ENCODE results near the gene CCIN.

The CCIN gene

GRCh38 chr9:36192196-36192595, 23.0 kb downstream of the CCIN start:
- no peak for DNase-seq

DNA sequence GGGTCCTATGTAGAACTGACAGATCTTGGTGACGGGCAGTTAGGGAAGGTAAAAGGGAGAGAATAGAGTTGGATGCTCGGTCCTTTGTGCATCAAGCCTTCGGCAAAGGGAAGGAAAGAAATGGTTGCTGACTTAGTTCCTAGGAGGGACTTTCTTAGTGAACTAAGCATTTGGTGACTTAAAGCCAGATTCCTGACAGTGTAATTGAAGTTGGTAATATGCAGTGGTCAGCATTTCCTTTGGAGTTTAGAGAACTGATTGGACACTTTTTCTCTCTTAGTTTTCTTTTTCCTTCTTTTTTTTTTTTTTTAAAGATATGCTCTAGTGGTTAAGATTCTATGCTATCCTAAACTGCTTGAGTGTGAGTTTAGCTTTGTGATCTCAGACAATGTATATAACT, 23.8 kb downstream of the CCIN start:
- no peak for DNase-seq

DNA sequence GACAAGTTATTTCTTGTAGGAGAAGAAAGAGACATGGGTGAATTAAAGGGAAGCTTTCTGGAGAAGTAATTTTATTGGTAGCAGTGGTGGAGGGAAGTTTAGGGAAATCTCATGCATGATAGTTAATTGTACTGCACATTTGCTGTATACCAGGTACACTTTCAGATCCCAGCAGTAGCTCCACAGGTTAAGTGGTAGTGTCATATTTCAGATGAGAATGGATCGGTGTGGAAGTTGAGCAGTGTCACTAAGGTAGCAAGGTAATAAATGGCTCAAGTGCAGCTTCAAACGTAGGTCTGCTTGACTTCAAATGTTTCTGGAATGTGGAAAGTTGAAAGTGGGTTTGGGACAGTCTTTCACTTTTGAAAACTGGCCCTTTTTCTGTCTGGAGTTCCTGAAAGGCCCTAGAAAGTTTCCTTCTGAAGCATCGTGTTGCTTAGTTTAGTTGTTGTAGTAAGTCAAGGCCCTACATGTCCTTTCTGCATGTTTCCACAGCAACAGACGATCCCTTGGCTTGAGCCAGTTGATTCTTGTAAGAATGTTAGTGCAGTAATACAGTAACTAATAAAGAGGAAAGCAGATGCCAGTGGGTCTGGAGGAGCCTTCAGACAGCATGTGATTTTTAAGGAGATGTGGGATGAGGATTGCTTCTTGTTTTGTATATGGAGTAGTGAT, 25.3 kb downstream of the CCIN start:
- DNase-seq: no peak

DNA sequence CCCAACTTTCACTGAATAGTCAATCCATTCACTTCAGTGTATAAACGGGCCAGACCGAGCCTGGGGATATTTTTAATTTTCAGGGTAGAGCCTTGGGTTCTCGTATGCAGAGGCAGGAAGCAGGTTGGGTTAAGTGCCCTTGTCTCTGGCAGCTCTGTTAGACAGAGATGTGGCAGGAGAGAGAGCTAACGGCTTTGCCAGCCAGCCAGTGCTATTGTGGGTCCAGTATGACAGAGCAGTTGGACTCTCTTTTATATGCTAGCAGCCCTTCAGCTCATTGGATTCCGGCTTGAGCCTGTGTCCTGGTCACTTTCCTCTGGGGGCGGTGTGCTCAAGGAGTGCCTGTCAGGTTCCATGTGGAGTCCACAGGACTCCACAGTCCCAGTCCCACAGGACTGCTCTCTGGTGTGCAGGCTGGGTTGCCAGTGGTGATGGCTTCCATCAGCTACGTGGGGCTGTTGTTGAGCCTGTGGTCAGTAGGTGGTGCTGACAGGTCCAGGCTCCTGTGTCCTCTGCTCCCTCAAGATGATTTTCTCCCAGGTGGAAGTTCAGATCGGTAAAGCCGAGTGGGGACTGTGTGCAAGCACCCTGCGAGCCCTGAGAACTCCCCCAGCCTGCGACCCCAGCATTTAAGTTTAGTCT, 35.8 kb downstream of the CCIN start:
- no peak for DNase-seq

- no peak for DNase-seq
Observed at GRCh38 chr9:36207016-36207415, 37.8 kb downstream of the CCIN start.

DNA sequence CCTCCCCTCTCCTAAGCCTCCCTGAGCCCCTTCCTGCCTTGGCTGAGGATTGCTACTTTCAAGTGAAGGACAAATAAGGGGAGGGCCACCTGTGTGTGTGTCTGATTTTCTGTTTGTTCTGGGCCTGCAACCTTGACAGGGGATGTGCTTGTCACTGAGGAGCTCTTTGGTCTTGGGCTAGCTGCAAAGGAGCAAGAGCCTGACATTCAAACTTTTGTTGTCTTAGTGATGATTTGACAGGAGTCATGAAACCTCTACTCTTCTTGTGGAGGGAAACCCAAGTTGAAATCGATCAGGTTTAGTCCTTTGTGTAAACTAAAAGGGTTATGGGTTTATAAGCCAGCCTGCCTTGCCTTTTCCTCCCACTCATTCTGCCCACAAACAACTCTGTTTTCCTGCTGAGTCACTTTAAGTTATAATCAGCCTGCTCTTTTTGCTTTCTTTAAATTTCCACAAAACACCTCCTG, 38.4 kb downstream of the CCIN start:
- DNase-seq: no peak

DNA sequence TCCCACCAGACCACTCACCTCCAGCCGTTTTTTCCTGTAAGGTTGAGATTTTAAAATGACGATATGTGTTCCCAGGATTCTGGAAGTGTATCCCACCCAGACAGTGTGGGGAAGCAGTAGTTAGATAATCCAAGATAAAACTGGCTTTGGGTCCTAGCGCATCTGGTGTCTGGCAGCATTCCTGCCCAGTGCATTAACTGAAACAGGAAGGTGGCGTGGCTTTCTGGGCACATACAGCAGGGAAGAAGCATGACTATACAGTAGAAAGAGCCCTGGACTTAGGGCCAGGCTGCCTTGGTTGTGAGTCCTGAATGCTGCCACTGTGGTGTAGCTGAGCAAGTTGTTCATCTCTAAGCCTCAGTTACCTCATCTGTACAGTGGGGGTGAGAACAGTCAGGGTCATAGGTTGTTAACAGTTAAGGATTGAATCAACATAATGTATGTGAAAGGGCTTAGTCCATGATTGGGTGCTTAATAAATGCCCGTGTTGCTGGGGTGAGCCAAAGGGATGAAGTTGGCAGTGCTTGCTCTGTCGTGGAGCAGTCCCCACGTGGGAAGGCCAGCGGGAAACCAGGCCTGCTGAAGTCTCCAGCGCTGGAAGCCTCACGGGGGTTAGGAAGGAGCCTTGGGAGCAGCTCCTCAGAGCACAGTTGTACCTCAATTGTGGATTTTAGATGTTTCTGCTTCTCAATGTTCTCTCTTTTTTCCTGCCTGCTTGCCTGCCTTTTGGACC, 39.5 kb downstream of the CCIN start:
- no peak for DNase-seq

GRCh38 chr9:36210722-36211121, 41.5 kb downstream of the CCIN start:
- DNase-seq: no peak

GRCh38 chr9:36211510-36211909, 42.3 kb downstream of the CCIN start:
- DNase-seq: no peak

- DNase-seq: no peak
Observed at GRCh38 chr9:36213387-36213786, 44.2 kb downstream of the CCIN start.

DNA sequence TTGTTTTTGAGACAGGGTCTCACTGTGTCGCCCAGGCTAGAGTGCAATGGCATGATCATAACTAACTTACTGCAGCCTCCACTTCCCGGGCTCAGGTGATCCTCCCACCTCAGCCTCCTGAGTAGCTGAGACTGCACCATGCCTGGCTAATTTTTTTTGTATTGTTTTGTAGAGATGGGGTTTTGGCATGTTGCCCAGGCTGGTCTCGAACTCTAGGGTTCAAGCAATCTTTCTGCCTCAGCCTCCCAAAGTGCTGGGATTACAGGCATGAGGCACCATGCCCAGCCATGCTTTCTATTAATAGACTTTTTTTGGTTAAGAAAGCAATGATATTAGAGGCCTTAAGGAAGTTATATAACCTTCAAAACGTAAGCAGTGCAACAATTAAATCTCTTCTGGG, 44.8 kb downstream of the CCIN start:
- no peak for DNase-seq

DNA sequence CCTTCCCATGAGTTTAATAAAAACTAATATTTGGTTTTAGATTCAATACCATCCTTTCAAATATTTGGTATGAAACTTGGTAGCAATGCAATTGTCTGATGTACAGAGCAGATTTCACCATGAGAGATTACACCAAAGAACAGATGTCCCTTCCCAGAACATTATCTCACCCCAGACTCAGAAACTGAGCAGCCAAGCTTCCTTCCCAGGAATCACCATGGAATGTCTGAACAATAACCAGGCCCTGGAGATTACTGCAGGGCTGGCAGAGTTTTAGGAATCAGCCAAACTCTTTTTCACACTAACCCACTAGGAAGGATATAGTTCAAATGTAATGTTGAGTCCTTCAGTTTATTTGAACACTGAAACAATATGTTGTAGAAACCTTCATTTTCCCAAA, 45.4 kb downstream of the CCIN start:
- no peak for DNase-seq

GRCh38 chr9:36217256-36217968, 48.2 kb downstream of the CCIN start:
- DNase-seq: no peak

DNA sequence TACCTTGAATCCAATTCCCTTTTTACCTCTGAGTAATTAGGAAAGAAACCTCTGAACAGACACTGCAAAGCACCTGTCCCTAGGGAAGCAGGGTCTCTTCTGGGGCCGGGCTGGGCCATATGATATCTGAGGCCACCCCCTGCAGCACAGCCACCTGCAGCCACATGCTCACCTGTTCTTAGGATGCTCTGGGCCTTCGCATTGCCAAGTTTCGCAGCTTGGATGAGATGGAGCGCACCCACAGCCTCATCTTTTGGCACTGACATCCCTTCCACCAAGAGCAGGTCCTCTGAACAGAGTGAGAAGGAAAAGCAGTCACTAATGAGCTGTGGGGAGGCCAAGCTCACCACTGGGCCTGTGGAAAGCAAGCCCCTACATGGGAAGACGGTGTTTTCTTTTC, 48.8 kb downstream of the CCIN start:
- DNase-seq: no peak

DNA sequence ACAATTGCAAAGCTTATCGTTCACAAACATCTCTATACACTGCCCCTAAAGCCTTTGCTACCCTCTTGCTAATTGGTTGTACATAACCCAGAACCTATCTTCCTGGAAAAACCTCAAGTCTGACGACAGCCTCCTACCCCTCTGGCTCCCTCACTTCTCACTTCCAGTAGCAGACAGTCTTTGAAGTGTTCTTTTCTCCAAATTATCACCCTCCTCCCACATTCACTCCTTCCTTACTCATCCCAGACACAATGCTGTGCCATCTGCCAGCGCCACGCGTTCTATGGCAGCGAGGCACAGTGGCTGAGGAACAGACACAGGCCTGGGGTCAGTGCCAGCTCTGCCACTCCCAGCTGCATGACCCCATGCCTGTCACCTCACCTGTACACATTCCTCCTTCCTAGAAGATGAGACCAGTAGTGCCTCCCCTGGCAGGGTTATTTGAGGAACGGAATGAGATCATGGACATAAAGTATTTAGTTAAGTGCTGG, 49.3 kb downstream of the CCIN start:
- no peak for DNase-seq

All from activated naive CD4-positive, alpha-beta T cell treated with anti-CD3 and anti-CD28 coated beads, Interleukin-2, amount 50 U/mL, for 16 hours (primary cell).